GM12878 (cell line): ENCODE results near the gene AFAP1L2.

Experiments
- CTCF ChIP-seq, 3 experiments: IDR thresholded peaks in 2 of 3; conservative IDR thresholded peaks in 1 of 3; 2 replicates each; pipeline ENCODE4 v1.5.1; 2011; ENCODE audit warnings: low read depth in 3 of 3, low read length in 3 of 3, mild to moderate bottlenecking in 3 of 3, control low read depth in 2 of 3, moderate library complexity in 2 of 3, inconsistent platforms in 1 of 3, mixed read lengths in 1 of 3; ENCODE audit not compliant: control insufficient read depth in 2 of 3, insufficient read depth in 1 of 3; ENCODE audit errors: extremely low read depth in 1 of 3
- E2F4 ChIP-seq: IDR thresholded peaks from 2 replicates; pipeline ENCODE4 v1.6.1; 2012; ENCODE audit warnings: low read depth, low read length, improper control_type of control experiment
- EZH2 ChIP-seq: IDR thresholded peaks from 2 replicates; pipeline ENCODE4 v1.6.1; 2012; ENCODE audit warnings: low read depth, mild to moderate bottlenecking, control low read depth, inconsistent platforms, low read length, borderline replicate concordance; ENCODE audit not compliant: control insufficient read depth
- GABPA ChIP-seq: IDR thresholded peaks from 2 replicates; pipeline ENCODE4 v1.6.1; 2014; ENCODE audit warnings: antibody characterized with exemption, low read depth, mild to moderate bottlenecking, inconsistent platforms
- JUNB ChIP-seq: IDR thresholded peaks from 2 replicates; pipeline ENCODE4 v1.6.1; 2016; ENCODE audit warnings: antibody characterized with exemption, mild to moderate bottlenecking
- MXI1 ChIP-seq: fragments of 150-350 bp; IDR thresholded peaks from 2 replicates; pipeline ENCODE4 v1.6.1; 2011; ENCODE audit warnings: low read depth, mild to moderate bottlenecking, inconsistent platforms, low read length, improper control_type of control experiment
- NFYB ChIP-seq: IDR thresholded peaks from 2 replicates; pipeline ENCODE4 v1.6.1; 2011; ENCODE audit warnings: low read depth, mild to moderate bottlenecking, low read length, improper control_type of control experiment, moderate library complexity; ENCODE audit not compliant: insufficient read depth
- POLR2AphosphoS5 ChIP-seq: IDR thresholded peaks from 2 replicates; pipeline ENCODE4 v1.6.1; 2011; ENCODE audit warnings: mild to moderate bottlenecking, low read length, inconsistent platforms
- RAD21 ChIP-seq: IDR thresholded peaks from 2 replicates; pipeline ENCODE4 v1.6.1; 2011; ENCODE audit warnings: mild to moderate bottlenecking, low read depth, low read length, moderate library complexity; ENCODE audit not compliant: insufficient read depth
- SIN3A ChIP-seq: IDR thresholded peaks from 2 replicates; pipeline ENCODE4 v1.6.1; 2012; ENCODE audit warnings: low read depth, low read length, improper control_type of control experiment
- SIX5 ChIP-seq: IDR thresholded peaks from 2 replicates; pipeline ENCODE4 v1.6.1; 2011; ENCODE audit warnings: mild to moderate bottlenecking, low read depth, low read length, moderate library complexity; ENCODE audit not compliant: severe bottlenecking
- USF1 ChIP-seq: IDR thresholded peaks from 2 replicates; pipeline ENCODE4 v1.6.1; 2011; ENCODE audit warnings: borderline replicate concordance, low read depth, mild to moderate bottlenecking, moderate library complexity, mixed read lengths, low read length; ENCODE audit not compliant: insufficient read depth; ENCODE audit errors: extremely low read length
- ZNF24 ChIP-seq: fragments of 450-650 bp; IDR thresholded peaks from 2 replicates; pipeline ENCODE4 v1.6.1; 2017; ENCODE audit warnings: antibody characterized with exemption, mild to moderate bottlenecking
- TF ChIP-seq, protein P1 (sequence below): fragments of 450-650 bp; IDR thresholded peaks from 2 replicates; pipeline ENCODE4 v1.6.1; 2017; ENCODE audit warnings: antibody characterized with exemption, mild to moderate bottlenecking, moderate library complexity

- TF ChIP-seq CTCF (IDR thresholded peaks at IDR 0.05 in 2 of 3, conservative IDR thresholded peaks at IDR 0.05 in 1 of 3; ENCODE audit: control insufficient read depth in 2 of 3, extremely low read depth in 1 of 3, insufficient read depth in 1 of 3, low read depth in 3 of 3, low read length in 3 of 3) = no peak
- no peak for TF ChIP-seq POLR2AphosphoS5
- no peak for TF ChIP-seq USF1
- no peak for TF ChIP-seq GABPA
- no peak for TF ChIP-seq MXI1
- TF ChIP-seq SIN3A = no peak
- TF ChIP-seq, protein P1, sequence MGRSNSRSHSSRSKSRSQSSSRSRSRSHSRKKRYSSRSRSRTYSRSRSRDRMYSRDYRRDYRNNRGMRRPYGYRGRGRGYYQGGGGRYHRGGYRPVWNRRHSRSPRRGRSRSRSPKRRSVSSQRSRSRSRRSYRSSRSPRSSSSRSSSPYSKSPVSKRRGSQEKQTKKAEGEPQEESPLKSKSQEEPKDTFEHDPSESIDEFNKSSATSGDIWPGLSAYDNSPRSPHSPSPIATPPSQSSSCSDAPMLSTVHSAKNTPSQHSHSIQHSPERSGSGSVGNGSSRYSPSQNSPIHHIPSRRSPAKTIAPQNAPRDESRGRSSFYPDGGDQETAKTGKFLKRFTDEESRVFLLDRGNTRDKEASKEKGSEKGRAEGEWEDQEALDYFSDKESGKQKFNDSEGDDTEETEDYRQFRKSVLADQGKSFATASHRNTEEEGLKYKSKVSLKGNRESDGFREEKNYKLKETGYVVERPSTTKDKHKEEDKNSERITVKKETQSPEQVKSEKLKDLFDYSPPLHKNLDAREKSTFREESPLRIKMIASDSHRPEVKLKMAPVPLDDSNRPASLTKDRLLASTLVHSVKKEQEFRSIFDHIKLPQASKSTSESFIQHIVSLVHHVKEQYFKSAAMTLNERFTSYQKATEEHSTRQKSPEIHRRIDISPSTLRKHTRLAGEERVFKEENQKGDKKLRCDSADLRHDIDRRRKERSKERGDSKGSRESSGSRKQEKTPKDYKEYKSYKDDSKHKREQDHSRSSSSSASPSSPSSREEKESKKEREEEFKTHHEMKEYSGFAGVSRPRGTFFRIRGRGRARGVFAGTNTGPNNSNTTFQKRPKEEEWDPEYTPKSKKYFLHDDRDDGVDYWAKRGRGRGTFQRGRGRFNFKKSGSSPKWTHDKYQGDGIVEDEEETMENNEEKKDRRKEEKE = no peak
- no peak for TF ChIP-seq SIX5
- no peak for TF ChIP-seq ZNF24
- no peak for TF ChIP-seq E2F4
- TF ChIP-seq RAD21 = no peak
- no peak for TF ChIP-seq EZH2
- no peak for TF ChIP-seq JUNB
- no peak for TF ChIP-seq NFYB
Measured at GRCh38 chr10:114436941-114437340, 32.6 kb upstream of the AFAP1L2 start.
